IMR-90 (cell line): ENCODE data around the gene PARL. TPM values are rescaled to one million over a fixed set of nuclear protein-coding genes. Genes with fewer than 3 reads are reported as not detected.

ENCODE experiments used
- ATAC-seq: fragments of 200-7000 bp; cut with Tn5 transposase; 2 replicates; pipeline ENCODE4 v1.9.1; 2020; ENCODE audit warnings: low read depth, mild to moderate bottlenecking, moderate library complexity
- BruUV-seq: library from RNA; stranded (reverse); fragments of 400-500 nt; replicated peaks from 2 replicates; lab custom pipeline; 2021; lab: Mats Ljungman, UMichigan
- CTCF ChIA-PET: fragments of 300-600 bp; formaldehyde crosslinking; extraction: SDS; loops from one replicate; lab custom pipeline; 2021; ENCODE audit warnings: antibody characterized with exemption; lab: Yijun Ruan, JAX
- POLR2A ChIA-PET: fragments of 300-600 bp; sonication (Branson Sonifier 250); formaldehyde crosslinking; loops from one replicate; lab custom pipeline; 2022; ENCODE audit warnings: antibody characterized with exemption; ENCODE audit not compliant: unreplicated experiment; lab: Charles Lee
- DNase-seq: peaks from one replicate; pipeline ENCODE4 v3.0.0; 2013
- H2AFZ ChIP-seq: replicated peaks from 2 replicates; pipeline ENCODE3; 2013; ENCODE audit warnings: low read length, mild to moderate bottlenecking; ENCODE audit not compliant: poor library complexity
- H2AK5ac ChIP-seq: 2 replicates; pipeline ENCODE4 v1.6.1; 2013; ENCODE audit warnings: low read depth, low read length, inconsistent platforms
- H2AK9ac ChIP-seq: replicated peaks from 2 replicates; pipeline ENCODE3; 2013; ENCODE audit warnings: mild to moderate bottlenecking, low read depth, low read length, moderate library complexity; ENCODE audit not compliant: poor library complexity
- H2BK120ac ChIP-seq: 2 replicates; pipeline ENCODE4 v1.6.1; 2013; ENCODE audit warnings: low read depth, low read length, inconsistent platforms
- H2BK15ac ChIP-seq: 3 replicates; pipeline ENCODE4 v1.6.1; 2013; ENCODE audit warnings: low read depth, low read length, inconsistent platforms
- H2BK20ac ChIP-seq: 2 replicates; pipeline ENCODE4 v1.6.1; 2013; ENCODE audit warnings: low read depth, mild to moderate bottlenecking, inconsistent platforms, low read length, moderate library complexity
- H2BK5ac ChIP-seq: 2 replicates; pipeline ENCODE4 v1.6.1; 2013; ENCODE audit warnings: mild to moderate bottlenecking, low read depth, low read length, inconsistent platforms; ENCODE audit not compliant: poor library complexity, severe bottlenecking
- H3K14ac ChIP-seq: replicated peaks from 2 replicates; pipeline ENCODE4 v1.6.1; 2013; ENCODE audit warnings: low read depth, low read length, inconsistent platforms
- H3K18ac ChIP-seq: 2 replicates; pipeline ENCODE4 v1.6.1; 2013; ENCODE audit warnings: low read depth, low read length, control low read depth
- H3K23ac ChIP-seq: 2 replicates; pipeline ENCODE4 v1.6.1; 2013; ENCODE audit warnings: low read depth, low read length, inconsistent platforms
- H3K27ac ChIP-seq: 2 replicates; pipeline ENCODE4 v1.5.1; 2013; ENCODE audit warnings: mild to moderate bottlenecking, control low read depth, low read length; ENCODE audit not compliant: insufficient read depth
- H3K27me3 ChIP-seq: 2 replicates; pipeline ENCODE4 v1.6.1; 2013; ENCODE audit warnings: low read length; ENCODE audit not compliant: control insufficient read depth, insufficient read depth
- H3K36me3 ChIP-seq: 2 replicates; pipeline ENCODE4 v1.6.1; 2013; ENCODE audit warnings: low read length, mixed read lengths; ENCODE audit not compliant: control insufficient read depth, insufficient read depth
- H3K4ac ChIP-seq: 2 replicates; pipeline ENCODE4 v1.6.1; 2013; ENCODE audit warnings: low read depth, low read length, inconsistent platforms
- H3K4me1 ChIP-seq: 2 replicates; pipeline ENCODE4 v1.6.1; 2013; ENCODE audit warnings: low read length, mixed read lengths; ENCODE audit not compliant: control insufficient read depth, insufficient read depth
- H3K4me2 ChIP-seq: 2 replicates; pipeline ENCODE4 v1.6.1; 2013; ENCODE audit warnings: low read depth, mild to moderate bottlenecking, control low read depth, low read length, moderate library complexity
- H3K4me3 ChIP-seq: 2 replicates; pipeline ENCODE4 v1.5.1; 2013; ENCODE audit warnings: low read depth, mild to moderate bottlenecking, control low read depth, low read length, moderate library complexity; ENCODE audit not compliant: insufficient read depth
- H3K56ac ChIP-seq: 2 replicates; pipeline ENCODE4 v1.6.1; 2013; ENCODE audit warnings: low read length, inconsistent platforms; ENCODE audit not compliant: insufficient read depth; ENCODE audit errors: extremely low read depth
- H3K79me1 ChIP-seq, 2 experiments: 2 replicates each; pipeline ENCODE4 v1.6.1; 2013; ENCODE audit warnings: low read length in 2 of 2, inconsistent platforms in 1 of 2, low read depth in 1 of 2
- H3K9ac ChIP-seq: 2 replicates; pipeline ENCODE4 v1.6.1; 2013; ENCODE audit warnings: low read depth, low read length, control low read depth
- H3K9me1 ChIP-seq: 2 replicates; pipeline ENCODE4 v1.6.1; 2013; ENCODE audit warnings: low read length, inconsistent platforms; ENCODE audit not compliant: insufficient read depth
- H3K9me3 ChIP-seq: 2 replicates; pipeline ENCODE4 v1.6.1; 2013; ENCODE audit warnings: low read length; ENCODE audit not compliant: control insufficient read depth, insufficient read depth
- H4K20me1 ChIP-seq: 2 replicates; pipeline ENCODE4 v1.6.1; 2013; ENCODE audit warnings: low read length, inconsistent platforms; ENCODE audit not compliant: insufficient read depth
- H4K5ac ChIP-seq: 2 replicates; pipeline ENCODE4 v1.6.1; 2013; ENCODE audit warnings: mild to moderate bottlenecking, low read depth, low read length, control low read depth
- H4K8ac ChIP-seq, 2 experiments: 2 replicates each; pipeline ENCODE4 v1.6.1; 2013; ENCODE audit warnings: low read depth in 2 of 2, low read length in 2 of 2, control low read depth in 1 of 2, inconsistent platforms in 1 of 2
- H4K91ac ChIP-seq: 2 replicates; pipeline ENCODE4 v1.6.1; 2013; ENCODE audit warnings: low read depth, low read length, inconsistent platforms; ENCODE audit not compliant: insufficient read depth
- RCOR1 ChIP-seq: IDR thresholded peaks from 2 replicates; pipeline ENCODE4 v1.6.1; 2012; ENCODE audit warnings: mild to moderate bottlenecking, low read length, improper control_type of control experiment; ENCODE audit not compliant: insufficient replicate concordance
- WGBS, 2 experiments: methylation state at CpG; one replicate each; pipeline versions ENCODE4 v1.1.5 to v1.1.7; 2013; ENCODE audit warnings: missing lambda C conversion rate in 2 of 2; ENCODE audit not compliant: insufficient read length in 1 of 2; ENCODE audit errors: extremely low coverage in 2 of 2; 5-methylcytosine and 5-hydroxymethylcytosine counted together
- dilution Hi-C: fragments of 300-500 bp; cut with HindIII; formaldehyde crosslinking; loops from one replicate; pipeline ENCODE4 v1.14.3; 2018; ENCODE audit warnings: low sequenced_read_pairs; ENCODE audit not compliant: unreplicated experiment
- in situ Hi-C: fragments of 300-500 bp; cut with MboI; formaldehyde crosslinking; loops from 3 replicates; pipeline ENCODE4 v1.14.3; 2019; ENCODE audit warnings: low sequenced_read_pairs, inconsistent platforms, mixed read lengths
- intact Hi-C: fragments of 100-400 bp; cut with micrococcal nuclease; formaldehyde crosslinking; loops from 2 replicates; pipeline ENCODE4 v1.10.0; 2022
- polyA plus RNA-seq, 3 experiments: library from polyadenylated mRNA; depleted of rRNA; stranded (reverse); fragments of >200 nt; gene quantifications; 2 replicates each; pipeline ENCODE4 v1.2.3, GENCODE V29; 2012; ENCODE audit warnings: low replicate concordance in 1 of 3
- total RNA-seq: library from RNA; depleted of rRNA; stranded (reverse); fragments of >200 nt; gene quantifications from 2 replicates; pipeline ENCODE4 v1.2.3, GENCODE V29; 2012

The PARL gene
- total and polyA plus RNA-seq, 2 of the 4 experiments (the other 2 are of a cell fraction): 35.5 to 42.6 TPM

GRCh38 chr3:183807881-183808280 lies 76.8 kb downstream of the PARL start:
- Histone ChIP-seq H3K4me1 (no peaks in the 10 kb centered on the region), H3K4ac (no peak overlapping the region), H3K27ac (no peak overlapping the region), H3K23ac (no peak overlapping the region), H3K18ac (no peak overlapping the region), H2BK15ac (no peak overlapping the region), H3K79me1 (peaks cover 0 to 3% of the 10 kb centered on the region in 2 experiments; a peak in 1 of 4 replicates), H2BK120ac (no peak overlapping the region), H3K4me2 (no peak overlapping the region), H2AFZ (no peak overlapping the region), H3K27me3 (no peaks in the 10 kb centered on the region), H3K9me1 (no peaks in the 10 kb centered on the region), H2AK9ac (no peak overlapping the region), H3K56ac (no peak overlapping the region), H3K9ac (no peak overlapping the region), H2AK5ac (no peak overlapping the region), H4K8ac (no peak overlapping the region), H2BK20ac (no peak overlapping the region), H4K91ac (no peak overlapping the region), H3K14ac (no peak overlapping the region), H3K4me3 (no peak overlapping the region), H4K20me1 (peaks cover 3% of the 10 kb centered on the region), H4K5ac (no peak overlapping the region), H3K9me3 (no peaks in the 10 kb centered on the region), H2BK5ac (no peak overlapping the region), H3K36me3 (peaks cover 71% of the 10 kb centered on the region)
- dilution Hi-C loops: no loop called here
- no peak for TF ChIP-seq RCOR1
- CTCF ChIA-PET: no interaction called here
- no peak for ATAC-seq
- DNase-seq: no peak
- POLR2A ChIA-PET: no interaction called here
- BruUV-seq: no TSS peak
- intact Hi-C loops: no loop called here
- in situ Hi-C loops: no loop called here
- 95% methylated on average over 4 of the region's 12 CpGs; no CpG with 5 or more reads in 1 of the 2 experiments for WGBS, 2 experiments
